Stimulated activated CD8-positive, alpha-beta memory T cell treated with anti-CD3 and anti-CD28 coated beads, Interleukin-15, amount 100 ng/mL, for 48 hours (primary cell): ENCODE data around the gene SCYL1.

ENCODE experiments used
- DNase-seq, 2 donors: peaks; one replicate each; pipeline ENCODE4 v3.0.0-alpha.2; 2020; ENCODE audit warnings: low read depth in 2 of 2

Gene SCYL1

DNA sequence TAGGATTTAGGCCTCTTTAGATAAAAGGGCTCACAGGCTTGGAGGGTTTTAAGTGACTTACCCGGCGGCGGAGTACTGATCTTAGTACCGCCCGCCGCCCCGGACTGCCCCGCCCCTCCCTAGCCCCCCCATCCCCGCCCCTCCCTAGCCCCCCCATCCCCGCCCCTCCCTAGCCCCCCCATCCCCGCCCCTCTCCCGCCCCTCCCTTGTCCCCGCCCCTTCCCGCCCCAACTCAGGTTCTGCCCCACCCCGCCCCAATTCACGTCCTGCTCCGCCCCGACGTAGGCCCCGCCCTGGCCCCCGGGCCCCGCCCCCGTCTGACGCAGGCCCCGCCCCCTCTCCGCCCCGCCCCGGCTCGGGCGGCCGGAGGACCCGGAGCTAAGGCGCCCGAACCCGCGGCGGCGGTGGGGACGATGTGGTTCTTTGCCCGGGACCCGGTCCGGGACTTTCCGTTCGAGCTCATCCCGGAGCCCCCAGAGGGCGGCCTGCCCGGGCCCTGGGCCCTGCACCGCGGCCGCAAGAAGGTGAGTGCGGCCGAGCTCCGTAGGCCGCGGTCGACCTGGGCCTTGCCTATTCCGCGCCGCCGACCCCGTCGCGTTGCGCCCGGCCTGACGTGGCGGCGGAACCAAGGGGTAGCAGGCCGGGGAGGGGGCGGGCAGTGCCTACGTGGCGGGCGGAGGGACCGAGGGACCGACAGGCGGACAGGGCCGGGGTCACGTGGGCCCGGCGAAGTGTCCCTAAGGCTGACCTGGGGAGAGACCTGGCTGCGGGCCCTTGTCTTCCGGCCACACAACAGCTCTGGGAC is at the start of gene SCYL1:
SCYL1 (plus strand) TSS at position 343 of the 805 bp plus-strand sequence; CDS start at position 414, 71 bp downstream.
- DNase-seq = peak in 1 of 2 donors; percentile 64

DNA sequence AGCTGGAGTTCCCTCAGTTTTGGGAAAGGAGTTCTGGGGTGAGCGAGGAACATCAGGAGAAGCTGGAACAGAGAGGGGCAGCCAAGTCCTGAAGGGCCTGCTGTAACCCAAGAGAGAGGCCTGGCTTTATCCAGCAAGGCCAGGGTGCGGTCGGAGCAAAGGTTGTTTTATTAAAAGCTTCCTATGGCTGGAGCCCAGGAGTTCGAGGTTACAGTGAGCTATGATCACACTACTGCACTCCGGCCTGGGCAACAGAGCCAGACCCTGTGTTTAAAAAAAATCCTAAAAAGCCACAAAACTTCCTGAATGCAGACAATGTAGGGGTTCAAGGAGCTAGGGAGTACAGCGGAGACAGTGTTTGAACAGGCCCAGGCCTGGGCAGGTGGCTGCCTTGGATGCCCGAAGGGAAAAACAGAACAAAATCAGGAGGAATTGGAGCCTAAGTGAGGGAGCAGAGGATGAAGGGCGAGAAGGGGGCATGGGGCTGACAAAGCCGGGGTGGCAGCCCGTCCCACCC is 48.2 kb upstream of the SCYL1 start:
- DNase-seq = no peak

DNA sequence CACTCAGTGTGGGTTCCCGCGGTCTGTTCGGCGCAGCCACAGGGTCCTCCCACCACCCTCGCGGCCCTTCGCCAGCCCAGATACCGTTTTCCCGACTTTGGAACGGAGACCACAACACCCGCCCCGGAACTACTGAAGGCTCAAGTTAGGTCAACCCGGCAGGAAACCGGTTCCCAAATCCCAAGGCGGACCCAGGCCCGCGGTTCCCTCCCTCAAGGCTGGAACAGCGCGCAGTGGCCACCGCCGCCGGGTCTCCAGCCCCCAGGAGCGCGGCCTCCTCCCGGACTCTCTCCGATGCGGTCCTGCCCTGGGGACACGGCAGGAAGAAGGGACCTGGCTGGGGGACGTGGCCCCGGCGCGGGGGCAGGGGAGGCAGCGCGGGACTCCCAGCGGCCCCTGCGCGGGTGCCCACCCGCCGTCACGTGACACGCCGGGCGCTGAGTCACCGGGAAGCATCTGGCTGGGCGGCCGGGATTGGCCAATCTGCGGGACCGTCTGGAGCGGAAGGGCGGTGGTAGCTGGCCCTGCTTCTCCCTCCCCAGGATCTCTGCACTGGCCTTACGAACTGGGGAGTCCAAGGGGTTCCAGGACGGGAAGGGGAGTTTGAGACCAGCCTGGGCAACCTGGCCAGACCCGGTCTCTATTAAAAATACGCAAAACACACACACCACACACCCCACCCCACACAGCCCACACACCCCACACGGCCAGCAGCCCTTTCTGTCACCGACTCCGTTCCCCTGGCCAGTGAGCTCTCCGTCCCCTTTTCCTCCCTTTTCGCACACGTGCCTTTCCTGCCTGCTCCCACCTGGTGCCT is 47.5 kb upstream of the SCYL1 start:
- DNase-seq = peak; percentile 93 to 95

DNA sequence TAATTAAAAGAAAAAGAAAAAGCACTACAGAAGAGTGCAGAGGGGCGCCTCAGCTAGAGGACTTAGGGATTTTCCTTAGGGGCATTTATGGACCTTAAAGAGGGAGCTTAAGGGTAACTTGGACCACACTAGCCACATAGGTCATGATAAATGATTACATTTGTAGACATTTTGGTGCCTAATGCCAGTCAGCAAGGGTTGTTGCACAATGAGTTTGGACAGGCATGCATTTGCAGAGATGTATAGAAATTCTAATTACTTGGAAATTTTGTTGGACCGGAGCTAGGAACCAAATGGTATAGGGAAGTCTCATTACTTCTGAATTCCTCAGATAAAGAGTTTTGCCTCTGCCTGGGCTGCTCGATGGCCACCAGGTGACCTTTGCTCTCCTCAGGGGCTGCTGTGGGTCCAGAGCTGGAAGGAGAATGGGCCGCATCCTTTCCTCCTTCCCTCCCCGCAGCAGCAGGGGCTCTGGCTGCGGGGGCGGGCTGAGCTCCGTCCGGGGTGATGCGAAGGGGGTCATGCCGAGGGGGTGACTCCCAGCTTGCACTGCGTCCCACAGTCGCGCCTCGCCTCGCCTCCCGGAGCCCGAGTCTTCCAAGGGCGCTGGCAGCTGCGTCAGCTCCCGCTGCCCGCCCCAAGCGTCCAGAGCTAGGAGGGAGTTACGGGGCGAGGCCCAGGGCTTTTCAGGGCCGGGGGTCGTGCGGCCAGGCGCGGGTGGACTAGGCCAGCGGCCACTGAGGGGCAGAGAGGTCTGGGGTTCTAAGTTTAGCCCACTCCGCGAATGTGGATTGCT is 46.3 kb upstream of the SCYL1 start:
- no peak for DNase-seq

DNA sequence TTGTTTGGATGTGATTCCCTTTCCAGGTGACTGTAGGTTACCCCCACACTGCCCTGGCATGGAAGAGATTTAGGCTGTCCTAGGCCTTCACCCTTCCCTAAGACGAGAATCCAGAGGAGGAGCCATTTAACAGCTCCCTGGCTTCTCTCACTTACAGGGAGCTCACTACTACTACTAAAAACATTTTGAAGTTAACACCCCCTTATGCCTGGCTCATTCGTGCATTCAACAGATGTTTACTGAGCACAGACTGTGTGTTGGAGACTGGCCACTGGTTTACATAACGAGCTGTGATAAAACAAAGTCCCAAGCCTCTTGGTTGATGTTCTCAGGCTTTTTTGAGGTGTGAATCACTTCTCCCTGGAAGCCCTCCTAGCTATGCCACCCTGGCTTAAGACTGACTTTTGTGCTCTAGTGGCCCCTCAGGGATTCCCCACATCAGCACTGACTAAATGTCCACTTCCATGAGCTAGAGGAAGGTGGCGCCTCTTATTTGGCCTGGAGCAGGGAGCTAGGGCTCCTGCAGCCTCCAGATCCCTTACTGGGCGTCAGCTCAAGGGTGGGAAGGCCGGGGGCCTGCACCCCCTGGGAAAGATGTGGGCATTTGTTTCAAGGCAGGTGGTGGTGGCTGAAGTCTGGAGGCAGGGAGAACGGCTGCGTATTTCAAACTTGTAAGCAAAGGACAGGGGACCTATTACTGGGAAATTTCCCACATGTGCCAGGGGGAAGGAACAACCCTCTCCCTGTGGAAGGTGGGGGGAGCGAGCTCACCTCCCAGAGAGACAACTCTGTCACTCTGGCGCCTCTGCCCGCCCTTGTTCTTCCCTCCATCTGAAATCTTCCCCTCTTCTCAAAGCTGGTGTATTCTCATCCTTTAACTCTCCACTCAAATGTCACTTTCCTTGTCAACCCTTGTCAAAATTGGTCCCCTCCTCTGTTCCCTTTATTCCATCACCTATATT is 45.4 kb upstream of the SCYL1 start:
- no peak for DNase-seq

DNA sequence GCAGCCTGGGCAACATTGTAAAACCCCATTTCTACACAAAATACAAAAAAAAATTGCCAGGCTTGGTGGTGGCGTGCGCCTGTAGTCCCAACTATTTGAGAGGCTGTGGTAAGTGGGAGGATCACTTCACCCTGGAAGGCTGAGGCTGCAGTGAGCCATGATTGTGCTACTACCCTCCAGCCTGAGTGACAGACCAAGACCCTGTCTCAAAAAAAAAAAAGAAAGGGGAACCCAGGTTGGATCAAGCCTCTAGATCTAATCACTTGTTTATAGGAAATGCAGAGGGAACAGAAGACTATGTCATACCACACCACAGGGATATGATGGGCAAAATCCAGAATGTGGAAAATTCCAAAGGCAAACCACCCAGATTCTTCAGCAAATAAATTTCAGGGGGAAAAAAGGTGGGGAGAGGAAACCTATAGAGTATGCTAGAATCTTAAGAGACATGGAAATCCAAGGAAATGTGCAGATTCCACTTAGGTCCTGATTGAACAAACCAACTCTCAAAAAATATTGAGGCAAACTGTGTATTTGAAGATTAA is 42.5 kb upstream of the SCYL1 start:
- no peak for DNase-seq

DNA sequence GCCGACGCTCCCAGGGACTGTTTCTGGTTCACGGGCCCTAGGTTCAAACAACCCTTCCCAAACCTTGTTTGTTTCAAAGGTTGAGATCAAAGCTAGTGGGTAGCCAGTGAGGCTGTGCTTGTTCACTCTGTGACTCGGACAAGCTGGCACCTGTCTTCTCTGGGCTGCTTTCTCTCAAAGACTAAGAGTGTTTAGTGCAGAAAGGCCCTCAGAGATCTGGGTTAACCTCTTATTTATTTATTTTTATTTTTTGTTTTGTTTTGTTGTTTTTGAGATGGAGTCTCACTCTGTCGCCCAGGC is 39.0 kb upstream of the SCYL1 start:
- DNase-seq = no peak

DNA sequence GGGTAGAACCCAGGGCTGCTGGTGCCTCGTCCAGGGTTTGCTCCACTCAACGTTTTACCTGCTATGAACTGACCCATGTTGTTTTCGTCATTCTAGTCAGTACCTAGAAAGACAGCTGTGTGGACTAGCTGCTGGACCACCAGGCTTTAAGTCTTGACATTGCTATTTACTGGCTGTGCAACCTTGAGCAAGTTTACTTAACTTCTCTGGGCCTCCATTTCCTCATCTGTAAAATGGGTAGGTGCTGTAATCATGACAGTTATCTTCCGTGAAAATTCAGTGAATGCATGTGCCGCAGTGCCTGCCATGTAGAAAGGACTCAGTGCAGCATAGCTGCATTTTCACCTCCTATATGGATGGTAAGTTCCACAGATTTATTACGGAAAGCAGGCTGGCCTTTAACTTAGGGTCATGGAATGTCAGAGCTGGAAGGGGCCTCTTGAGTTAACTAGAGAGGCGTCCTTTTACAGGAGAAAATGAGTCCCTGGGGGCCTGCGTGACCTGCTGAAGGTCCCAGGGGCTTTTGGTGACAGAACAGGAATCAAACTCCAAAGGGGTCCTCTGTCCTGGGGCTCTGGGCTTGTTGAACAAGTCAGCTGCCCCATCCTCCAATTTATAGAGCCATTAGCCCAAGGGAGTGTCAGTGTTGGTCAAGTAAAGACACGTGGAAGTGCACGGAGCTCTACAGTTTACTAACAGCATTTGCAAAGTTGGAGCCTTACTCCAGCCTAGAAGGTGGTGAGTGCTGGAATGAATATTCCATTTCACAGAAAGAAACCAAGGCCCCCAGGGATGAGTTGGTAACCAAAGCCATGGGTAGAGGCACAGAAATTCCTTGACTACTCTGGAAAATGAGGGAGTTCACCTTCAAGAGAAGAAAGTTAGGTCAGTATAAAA is 38.1 kb upstream of the SCYL1 start:
- no peak for DNase-seq

DNA sequence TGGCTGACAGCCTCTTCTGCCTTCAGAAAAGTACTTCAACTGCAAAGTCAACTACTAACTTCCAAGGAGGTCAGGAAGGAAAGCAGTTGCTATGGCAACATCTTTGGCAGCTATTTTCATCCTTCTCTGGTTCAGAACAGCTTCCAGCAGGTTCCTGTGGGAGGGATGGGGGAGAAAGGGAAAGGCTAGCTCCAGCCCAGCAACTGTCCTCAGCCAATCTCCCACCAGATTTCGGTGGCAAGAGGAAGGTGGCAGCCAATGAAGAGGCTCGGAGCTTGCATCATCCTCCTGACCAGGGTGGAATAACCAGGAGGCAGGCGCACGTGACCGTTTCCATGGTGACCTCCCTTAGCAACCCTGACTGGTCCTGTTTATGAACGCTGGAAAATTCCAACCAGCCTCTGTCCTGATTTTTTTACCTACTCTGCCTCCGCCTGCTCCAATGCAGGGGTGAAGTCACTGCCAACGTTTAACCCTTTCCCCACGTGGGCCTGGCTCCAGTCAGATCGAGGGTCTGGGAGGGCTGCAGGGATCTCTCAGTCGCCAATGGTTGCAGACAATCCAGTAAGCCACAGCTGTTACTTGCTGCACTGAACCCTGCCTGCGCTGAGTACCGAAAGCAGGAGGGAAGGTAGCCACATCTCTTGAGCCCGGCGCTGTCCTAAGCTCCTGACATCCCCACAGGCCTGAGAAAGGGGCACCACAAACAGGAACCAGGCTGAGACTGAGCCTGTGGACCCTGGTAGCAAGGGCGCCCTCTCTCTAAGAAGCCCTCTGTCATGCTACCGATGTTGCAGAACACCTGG is 37.2 kb upstream of the SCYL1 start:
- no peak for DNase-seq

DNA sequence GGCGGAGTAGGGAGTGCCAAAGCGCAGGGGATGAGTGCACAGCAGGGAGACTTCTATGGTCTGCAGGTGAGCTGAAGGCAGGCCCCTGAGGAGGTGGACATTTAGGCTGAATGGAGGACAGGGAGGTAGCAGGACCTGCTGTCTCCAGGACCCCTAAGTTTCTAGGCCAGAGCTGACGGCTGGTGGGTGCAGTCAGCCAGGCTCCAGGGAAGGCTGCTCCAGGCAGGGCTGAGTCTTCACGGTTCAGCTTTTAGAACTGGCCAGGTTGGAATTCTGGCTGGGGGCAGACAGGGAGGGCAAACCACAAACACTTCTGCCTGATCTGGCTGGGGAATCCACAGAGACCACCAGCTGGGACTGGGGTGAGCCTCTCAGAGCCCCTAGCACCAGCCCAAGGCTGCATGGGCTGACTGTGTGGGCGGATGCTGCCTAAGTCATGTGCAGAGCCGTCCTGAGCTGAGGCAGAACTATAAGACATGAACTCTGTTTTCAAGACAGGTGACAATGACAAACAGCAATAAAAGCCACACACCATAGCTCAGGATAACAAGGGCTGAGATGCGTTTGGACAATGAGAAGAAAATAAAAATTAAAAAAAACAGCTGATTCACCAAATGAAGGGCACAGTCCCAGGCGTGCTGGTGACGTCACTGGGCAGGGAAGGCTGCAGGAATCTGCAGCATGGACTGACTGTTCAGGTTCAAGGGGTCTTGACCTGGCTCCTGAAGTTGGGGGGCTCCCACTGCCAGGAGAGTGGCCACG is 36.4 kb upstream of the SCYL1 start:
- no peak for DNase-seq

DNA sequence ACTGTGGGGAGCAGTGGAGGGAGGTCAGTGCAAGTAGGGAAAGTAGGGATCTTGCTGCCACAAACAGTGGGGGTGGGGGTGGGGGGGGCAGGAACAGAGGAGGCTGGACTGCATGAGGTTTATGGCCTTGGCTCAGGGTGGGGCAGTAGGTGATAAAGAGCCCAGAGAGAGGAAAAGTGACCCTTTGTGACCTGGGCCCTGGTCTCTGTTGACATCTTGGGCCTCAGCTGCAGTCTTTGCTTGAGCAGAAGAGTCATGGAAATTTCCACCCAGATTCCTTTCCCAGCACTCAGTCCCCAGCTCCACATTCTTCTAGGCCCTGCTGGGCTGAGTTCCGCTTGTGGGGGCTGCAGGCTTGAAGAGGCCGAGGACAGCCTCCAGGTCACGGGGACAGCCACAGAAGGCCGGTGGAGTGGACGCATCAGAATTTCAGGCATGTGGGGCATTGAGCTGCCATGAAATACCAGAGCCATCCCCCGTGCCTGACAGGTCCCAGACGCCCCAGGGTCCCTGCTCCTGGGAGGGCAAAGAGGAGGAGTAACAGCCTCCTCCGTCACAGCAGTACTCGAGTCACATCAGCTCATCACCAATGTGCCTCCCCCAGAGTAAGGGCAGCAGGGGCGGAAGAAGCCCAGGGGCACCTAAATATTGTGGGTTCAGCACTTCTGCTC is 35.7 kb upstream of the SCYL1 start:
- DNase-seq = no peak

DNA sequence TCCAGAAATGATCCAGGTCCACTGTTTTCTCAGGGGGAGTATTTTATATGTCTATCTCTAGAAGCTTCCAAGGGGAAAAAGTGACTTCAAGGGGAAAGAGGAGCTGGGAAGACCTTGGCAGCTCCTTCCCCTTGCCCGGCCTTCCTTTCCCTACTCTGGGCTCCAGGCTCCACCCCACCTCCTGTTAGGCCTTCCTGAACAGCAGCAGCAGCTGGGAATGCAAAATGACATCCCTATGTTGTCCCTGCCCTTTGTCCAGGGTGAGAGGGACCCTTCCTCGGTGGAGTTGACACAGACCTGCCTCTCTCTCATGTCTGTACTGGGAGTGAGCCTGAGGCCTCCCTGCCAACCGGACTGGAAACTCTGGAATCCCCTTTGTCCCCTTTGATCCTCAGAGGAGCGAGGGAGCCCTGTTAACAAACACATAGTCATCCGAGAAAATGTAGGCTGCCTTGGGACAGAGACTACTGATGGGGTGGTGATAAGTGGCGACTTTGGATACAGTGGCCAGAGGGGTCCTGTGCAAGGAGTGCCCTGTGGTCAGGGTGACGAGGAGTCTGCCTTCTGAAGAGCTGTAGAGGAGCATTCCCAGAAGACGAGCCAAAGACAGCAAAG is 35.1 kb upstream of the SCYL1 start:
- no peak for DNase-seq

DNA sequence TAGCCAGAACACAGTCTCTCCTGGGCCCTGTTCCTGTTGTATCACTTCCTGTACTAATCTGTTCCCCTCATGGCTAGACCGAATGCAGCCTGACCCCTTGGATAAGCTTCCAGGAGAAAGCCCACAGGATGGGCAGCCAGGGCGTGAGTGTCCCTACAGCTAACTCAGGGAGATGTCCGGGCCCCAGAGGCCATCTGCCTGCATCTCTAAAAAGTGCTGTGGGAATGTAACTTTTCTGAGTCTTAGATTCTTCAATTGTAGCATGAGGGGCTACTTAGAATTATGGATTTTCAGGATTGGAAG is 33.8 kb upstream of the SCYL1 start:
- no peak for DNase-seq

DNA sequence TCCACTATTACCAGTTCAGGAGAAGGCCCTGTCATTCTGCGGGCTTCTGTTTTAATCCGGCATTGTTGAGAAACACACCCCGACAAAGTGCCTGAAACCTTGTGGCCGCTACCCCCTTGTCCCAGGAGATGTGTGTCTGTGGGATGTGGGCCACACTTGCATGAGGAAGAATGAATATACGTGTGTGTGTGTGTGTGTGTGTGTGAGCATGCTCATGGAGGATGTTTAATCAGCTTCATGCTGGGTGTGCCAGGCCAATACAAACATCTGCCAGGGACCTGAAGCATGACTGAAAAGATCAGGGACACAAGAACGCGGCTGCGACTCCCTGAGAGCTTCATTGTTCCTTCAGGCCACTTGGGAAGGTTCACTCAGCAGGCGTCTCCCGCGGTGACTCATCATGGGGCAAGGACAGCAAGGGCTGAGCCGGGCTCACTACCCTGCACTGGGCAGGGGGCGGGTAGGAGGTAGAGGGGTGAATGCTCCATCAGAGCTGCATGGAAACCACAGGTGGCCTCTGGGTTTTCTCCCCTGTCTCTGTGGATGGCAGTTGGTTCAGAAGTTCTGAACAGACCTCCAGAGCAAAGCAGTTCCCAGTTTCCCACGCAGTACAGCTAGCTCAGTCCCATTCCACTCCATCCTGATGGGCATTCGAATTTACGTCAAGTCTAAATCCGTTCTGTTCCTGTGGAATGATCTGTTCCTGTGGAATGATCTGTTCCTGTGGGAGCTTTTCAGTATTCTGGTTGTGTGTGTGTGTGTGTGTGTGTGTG is 33.1 kb upstream of the SCYL1 start:
- DNase-seq = no peak

DNA sequence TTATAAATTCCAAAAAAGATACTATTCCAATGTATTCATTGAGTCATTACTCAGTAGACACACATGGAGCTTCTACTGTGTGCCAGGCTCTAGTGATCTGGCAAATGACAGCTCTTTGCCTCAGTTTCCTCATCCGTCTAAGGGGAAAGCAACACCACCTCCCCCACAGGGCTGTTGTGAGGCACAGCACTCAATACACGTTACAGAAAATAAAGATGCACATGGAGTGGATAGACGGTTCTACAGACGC is 32.6 kb upstream of the SCYL1 start:
- no peak for DNase-seq

DNA sequence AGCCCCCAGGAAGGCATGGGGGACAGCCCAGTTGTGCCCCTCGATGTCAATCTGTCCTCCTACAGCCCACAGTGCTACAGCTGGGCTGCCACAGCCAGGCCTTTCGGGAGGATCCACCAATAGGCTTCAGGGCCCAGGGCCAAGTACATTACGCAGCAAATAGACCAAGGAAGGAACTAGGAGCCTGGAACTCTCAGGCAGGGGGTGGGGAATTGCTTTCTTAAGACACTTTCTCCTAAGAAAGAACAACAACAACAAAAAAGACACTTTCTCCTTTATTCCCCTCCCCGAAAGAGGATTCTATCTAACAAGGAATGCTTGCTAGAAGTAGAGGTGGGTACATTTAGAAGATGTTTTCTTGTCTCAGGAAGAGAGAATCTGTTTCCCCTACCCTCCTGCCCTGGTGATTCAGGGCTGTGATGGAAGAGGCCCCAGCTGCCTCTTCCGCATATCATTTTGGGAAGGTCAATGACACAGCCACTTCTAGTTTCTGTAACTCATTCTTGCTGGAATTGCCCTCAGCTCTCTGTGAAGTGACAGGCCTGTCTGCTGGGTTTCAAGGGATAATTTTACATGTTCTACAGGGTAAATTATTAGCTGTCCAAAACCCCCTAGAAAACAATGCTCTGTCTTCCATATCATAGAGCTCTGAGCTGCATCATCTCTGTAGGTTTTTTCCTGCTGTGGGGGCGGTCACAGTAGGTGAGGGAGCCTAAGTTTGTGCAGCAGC is 32.1 kb upstream of the SCYL1 start:
- no peak for DNase-seq
